ENCODE data around the gene MTRF1L.

DNA sequence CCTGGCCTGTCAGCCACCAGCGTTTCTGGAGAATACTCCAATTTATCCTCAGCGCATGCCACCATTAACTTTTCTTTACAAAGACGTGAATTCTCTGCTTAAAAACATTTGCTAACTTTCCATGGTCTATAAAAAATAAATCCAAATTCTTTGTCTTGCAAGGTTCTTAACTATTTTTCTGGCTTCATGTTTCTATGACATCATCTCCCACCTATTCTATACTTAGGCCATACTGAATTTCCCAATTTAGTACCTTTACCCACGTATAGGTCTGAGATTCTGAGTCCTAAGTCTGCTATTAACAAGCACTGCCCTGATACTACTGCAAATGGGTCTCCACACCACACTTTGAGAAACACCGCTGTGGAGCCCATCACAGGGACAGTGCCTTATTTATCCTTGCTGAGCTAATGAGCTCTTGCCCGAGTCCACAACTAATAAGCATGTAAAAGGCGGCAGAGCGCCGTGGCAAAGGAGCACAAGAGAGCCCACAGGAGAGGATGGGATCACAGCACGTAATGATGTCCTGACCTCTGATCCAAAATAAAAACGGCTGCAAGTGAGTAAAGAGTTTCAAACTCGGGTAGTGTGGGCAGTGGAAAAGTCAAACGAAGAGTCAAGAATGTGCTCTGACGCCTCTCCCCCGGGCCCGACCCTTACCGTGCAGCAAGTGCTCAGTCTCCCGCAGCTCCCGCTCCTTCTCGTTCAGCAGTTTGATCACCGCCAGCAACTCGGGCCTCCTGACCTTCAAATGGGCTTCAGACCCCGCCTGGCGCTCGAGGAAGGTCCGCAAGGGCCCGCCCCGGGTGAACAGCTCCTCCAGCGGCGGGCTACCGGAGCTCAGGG is 519 bp downstream of the MTRF1L start:
- TF ChIP-seq SMC3 (IDR thresholded peaks at IDR 0.05; ENCODE audit: low read depth, low read length), result no peak
- TF ChIP-seq, protein P1, sequence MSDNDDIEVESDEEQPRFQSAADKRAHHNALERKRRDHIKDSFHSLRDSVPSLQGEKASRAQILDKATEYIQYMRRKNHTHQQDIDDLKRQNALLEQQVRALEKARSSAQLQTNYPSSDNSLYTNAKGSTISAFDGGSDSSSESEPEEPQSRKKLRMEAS (IDR thresholded peaks at IDR 0.05; ENCODE audit: low read depth), result no peak
- TF ChIP-seq NFIC (IDR thresholded peaks at IDR 0.05; ENCODE audit: borderline replicate concordance), result no peak
- no peak for TF ChIP-seq FOXM1 (IDR thresholded peaks at IDR 0.05; ENCODE audit: low read depth)
- TF ChIP-seq POLR2AphosphoS5 (IDR thresholded peaks at IDR 0.05; ENCODE audit: low read depth, low read length), result no peak
- no peak for TF ChIP-seq ELF1 (IDR thresholded peaks at IDR 0.05)
- TF ChIP-seq, protein P2, sequence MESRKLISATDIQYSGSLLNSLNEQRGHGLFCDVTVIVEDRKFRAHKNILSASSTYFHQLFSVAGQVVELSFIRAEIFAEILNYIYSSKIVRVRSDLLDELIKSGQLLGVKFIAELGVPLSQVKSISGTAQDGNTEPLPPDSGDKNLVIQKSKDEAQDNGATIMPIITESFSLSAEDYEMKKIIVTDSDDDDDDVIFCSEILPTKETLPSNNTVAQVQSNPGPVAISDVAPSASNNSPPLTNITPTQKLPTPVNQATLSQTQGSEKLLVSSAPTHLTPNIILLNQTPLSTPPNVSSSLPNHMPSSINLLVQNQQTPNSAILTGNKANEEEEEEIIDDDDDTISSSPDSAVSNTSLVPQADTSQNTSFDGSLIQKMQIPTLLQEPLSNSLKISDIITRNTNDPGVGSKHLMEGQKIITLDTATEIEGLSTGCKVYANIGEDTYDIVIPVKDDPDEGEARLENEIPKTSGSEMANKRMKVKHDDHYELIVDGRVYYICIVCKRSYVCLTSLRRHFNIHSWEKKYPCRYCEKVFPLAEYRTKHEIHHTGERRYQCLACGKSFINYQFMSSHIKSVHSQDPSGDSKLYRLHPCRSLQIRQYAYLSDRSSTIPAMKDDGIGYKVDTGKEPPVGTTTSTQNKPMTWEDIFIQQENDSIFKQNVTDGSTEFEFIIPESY (IDR thresholded peaks at IDR 0.05; ENCODE audit: borderline replicate concordance, low read depth), result no peak

Data from SK-N-SH (cell line).